GM18507 (cell line): ENCODE data around the gene PLPP2.

ENCODE experiments used
- DNase-seq: peaks from one replicate; pipeline ENCODE4 v3.0.0; 2011; ENCODE audit warnings: low read depth; ENCODE audit not compliant: insufficient read length; ENCODE audit errors: extremely low spot score
- FAIRE-seq: peaks from 2 replicates; lab custom pipeline; 2011; peaks lifted over from hg19 to GRCh38; lab: Jason Lieb, UNC

PLPP2 gene

DNA sequence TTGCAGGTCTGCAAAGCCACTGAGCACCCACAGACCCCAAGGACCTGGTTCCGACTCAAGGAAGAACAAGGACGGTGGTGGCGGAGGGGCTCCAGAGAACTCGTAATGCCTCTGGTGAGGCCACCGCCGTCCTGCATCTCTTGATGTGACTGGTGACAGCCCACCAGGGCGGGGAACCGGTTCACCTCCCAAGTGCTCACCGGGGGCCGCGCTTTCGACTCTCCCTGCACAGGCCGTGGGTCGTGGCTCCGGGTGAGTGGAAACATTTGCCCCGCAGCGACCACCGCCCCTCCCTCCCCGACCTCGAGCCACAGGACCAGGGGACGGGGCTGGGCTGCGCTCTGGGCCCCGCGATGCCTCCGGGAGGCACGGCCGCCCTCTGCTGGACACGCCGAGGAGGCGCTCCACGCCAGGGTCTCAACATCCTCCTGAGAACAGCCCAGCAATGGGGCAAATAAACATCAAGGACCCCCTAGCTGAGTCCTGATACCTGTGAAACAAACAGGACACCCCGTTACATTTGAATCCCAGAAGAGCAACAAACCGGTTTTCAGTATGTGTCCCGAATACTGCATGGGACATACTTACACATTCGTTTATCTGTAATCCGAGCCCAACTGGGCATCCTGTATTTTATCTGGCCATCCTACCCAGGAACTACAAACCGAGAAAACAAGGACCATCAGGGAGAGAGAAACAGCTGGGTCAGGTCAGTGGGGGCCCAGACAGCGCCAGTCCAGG, 3.9 kb upstream of the PLPP2 start:
- DNase-seq: no peak

DNA sequence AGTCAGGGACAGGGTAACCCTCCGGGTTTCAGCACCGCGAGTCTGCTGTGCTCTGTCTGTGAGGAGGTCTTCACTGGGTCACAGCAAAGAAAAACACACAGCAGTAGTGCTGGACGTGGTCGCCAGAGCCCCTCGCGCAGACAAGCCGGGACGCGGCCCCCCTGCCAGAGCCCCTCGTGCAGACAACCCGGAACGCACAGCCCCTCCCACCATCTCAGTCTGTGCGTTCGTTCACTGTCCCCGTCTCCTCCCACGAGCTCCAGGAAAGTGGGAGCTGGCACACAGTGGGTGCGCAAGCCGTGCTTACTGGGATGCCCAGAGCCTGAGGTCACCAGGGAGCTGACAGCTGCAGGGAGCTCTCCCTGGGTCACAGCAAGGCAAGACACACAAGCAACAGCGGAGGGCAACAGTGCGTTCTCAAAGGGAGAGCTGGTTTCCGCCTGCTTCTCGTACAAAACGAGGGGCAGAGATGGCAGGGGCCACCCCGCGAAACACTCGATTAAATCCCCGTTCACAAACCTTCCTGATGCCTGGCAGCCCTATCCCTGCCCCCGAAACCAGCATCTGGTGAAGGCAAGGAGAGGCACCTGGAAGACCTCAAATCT, 3.2 kb upstream of the PLPP2 start:
- FAIRE-seq (no peak), DNase-seq (no peak)

More for the DNA sequence above, 3.9 kb upstream of the PLPP2 start:
- FAIRE-seq: no peak

DNA sequence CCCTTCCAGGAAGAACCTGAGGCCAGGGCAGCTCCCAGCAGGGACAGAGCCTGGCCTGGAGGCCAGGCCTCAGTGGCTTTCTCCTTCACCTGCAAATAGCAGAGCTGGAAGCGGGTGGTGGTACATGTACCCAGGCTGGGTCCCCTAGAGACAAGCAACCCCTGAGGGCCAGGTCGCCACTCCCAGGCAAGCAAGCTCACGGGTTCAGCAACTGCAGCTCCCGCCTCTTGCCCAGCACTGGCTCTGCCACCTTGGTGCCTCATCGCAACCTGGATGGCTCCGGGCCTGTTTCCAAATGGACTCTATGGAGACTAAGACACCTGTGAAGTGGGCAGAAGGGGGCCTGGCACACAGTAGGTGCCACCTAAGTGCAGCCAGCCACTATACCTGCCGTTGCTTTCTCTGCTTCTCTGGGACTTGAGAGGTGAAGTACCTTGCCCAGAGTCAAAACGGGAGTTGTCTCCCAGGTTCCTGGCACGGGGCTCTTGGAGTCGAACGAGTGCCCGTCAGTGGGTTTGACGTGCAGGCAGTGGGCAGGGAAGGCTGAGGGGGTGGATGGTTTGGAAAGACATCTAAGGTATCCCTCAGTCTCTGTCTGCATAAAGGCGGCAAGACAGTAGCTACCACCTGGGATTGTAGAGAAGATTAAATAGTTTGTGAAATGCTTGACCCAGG, 2.4 kb upstream of the PLPP2 start:
- DNase-seq: no peak
- no peak for FAIRE-seq

DNA sequence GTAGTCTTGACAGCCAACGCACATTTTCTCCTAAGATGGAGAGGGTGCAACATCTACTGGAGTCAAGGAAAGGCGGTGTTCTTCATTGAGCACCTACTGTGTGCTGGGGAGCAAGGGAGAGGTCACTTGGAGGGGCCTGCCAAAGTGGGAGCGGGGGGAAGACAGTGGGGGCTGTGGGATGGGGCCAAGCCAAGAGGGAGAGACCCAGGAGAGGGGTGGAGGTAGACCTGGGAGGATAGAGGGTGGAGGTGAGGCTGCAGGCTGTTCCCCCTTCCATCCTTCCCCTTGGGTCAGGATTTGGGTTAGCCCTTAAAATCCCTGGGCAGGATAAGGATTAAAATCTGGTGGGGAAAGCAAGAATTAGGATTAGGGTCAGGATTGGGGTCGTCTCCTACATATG, 1.7 kb upstream of the PLPP2 start:
- DNase-seq (no peak), FAIRE-seq (no peak)

DNA sequence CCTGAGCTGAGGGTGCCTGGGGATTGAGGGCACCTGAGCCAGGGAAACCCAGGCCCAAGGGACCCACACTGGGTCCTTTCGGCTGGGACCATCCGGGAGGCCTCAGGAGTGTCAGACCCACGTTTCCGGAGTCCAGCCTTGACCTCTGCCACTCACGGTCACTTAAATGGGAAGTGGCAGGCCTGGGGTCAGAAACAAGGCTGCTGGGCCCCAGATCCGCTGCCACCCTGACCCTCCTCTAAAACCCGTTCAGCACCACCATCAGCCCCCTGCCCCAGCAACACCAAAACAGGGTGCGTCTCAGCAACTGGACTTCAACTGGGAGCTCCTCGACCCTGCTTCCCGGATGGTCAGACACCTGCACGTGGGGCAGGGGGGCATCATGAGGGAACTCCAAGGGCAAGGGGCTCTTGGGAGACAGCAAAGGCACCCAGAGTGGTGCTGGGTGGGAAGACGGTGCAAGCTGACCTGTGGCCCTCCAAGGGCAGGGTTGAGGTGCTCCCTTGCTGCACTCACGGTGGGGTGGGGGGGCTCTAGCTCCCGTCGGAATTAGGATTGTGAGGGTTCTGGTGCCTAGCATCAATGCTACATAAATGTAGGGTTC, 1.2 kb upstream of the PLPP2 start:
- FAIRE-seq: no peak

DNA sequence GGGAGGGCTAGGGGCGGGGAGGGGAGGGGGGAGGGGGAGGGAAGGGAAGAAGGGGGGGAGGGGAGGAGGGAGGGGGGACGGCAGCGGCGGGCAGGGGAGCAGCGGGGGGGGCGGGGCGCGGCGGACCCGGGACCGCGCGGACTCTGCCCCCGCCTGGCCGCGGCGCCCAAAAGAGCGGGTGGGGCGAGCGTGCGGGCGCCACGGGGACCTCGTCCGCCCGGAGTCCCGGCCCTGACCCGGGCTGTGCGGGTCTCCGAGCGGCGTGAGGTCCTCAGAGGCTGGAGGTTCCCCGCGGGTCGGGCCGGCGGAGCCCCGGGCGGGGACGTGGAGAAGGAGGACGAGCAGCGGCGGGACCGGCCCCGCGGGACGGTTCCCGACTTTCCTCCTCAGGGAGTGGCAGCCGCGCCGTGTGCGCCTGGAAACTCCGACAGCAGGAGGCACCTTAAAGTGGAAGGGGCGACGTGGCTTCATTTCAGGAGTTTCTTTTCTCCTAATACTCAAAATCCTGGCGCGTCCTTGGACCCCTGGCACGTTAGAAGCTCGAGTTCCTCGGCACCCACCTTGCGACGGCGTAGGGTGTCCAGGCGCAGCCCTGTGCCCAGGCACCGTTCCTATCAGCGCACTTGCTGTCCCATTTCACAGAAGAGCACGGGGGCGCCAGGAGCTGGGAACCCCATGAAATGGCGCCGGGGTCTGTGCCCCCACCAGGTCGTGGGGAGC, 518 bp upstream of the PLPP2 start:
- DNase-seq (no peak), FAIRE-seq (no peak)

More for the DNA sequence above, 1.2 kb upstream of the PLPP2 start:
- no peak for DNase-seq

DNA sequence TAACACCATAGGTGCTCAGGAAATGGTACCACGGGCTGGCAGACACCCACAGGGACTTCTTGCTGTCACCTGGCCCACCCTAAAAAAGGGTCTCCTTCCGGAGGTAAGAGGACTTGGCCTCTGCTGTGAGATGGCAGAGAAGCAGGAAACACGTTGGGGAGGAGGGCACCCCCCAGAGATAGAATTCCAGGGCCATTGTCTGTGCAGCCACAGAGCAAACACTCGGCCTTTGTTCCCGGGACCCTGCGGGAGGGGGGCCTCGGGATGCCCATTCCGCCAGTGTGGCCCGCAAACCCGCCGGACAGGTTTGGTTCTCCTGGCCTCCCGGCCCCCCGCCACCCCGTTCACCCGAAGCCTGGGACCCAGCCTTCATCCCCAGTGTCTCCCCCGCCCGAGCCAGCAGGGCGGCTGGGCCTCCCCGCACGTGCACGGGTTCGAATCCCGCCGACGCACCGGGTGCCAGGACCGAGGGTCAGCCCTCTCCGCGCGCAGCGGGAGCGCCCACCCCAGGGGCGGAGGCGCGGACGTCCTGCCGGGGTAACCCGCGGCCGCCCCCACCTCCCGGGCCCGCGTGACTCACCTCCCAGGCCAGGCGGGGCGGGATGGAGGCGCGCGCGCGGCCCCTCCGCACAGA, 714 bp downstream of the PLPP2 start:
- DNase-seq (no peak), FAIRE-seq (no peak)

DNA sequence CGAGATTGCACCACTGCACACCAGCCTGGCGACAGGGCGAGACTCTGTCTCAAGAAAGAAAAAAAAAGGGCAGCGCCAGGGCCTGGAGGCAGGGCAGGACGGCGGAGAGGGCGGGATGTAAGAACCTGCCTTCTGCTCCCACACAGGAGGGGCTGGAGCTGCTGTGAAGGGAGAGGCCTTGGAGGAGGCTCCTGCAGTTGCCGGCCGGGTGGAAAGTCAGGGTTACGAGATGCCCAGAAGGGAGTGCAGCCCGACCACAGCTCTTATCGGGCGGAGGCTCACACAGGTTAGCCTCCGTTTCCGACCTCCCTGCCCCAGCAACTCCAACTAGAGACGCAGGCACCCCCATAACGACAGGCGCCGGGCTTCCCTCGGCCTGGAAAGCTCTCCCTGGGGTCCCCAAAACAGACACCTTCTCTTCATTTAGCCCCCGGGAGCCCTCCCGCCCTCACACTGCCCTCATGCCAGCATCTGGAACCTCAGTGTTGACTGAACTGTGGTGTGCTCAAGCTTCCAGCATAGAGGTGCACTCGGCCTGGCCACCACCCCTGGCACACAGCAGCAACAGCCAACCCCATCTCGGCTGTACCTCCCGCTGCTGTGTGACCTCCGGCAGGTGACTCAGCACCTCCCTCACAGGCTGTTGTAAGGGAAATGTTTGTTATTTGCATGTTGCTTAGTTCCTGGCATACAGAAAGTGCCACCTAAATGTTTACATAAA, 1.4 kb downstream of the PLPP2 start:
- DNase-seq (no peak), FAIRE-seq (no peak)

DNA sequence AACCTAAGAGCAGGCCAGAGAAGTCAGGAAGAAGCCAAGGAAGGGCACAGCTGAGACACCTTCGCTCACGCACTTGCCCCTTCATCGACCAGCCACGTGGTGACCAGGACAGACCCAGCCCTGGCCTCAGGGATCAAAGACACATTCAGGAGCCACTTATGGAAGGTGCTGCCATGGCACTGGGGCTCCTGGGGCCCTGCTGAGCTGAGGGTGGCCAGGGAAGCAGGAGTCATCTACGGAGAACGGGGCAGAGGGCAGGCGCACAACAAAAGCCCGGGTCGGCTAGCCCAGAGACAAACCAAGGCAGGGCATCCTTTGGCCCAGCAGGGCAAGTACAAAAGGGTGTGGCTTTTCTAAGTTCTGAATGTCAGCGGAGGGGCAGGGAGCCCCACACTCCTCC, 2.3 kb downstream of the PLPP2 start:
- no peak for FAIRE-seq
- DNase-seq: no peak

DNA sequence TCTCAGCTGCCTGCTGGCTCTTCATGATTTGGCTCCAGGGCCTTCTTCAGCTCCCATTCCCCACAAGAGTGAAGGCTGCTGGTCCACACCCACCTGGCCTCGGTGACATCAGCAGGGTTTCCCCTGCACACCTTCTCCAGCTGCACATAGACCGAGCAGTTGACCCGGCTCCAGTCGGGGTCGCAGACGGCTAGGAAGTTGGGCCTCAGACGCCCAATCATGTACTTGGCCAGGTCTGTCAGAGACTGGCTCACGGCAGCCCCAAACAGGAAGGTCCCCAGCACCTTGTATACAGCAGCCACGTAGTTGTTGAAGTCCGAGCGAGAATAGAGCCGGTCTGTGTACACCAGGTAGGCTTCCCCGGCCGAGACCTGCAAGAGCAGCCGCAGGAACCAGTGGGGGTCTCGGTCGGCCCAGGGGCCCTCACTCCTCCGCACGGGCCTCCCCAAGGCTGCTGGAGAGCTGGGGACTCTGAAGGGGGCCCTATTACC, 3.8 kb downstream of the PLPP2 start:
- FAIRE-seq (no peak), DNase-seq (no peak)

DNA sequence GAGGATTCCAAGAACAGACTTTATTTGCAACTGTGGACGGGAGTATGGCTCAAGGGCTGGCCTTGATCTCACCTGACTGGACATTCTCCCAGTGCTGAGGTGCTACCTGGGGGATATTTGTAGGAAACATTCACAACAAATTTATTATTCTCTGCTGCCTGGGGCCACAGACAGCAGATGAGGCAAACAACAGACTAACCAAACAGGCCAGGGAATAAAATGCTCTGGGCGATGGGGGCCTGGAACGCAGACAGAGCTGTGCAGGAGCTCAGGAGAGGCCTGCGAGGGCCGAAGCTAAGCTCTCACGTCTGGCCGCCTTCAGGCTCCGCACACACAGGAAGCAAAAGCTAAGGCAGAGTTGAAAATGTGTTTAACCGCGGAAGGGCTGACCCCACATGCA, 7.8 kb downstream of the PLPP2 start:
- DNase-seq: no peak

DNA sequence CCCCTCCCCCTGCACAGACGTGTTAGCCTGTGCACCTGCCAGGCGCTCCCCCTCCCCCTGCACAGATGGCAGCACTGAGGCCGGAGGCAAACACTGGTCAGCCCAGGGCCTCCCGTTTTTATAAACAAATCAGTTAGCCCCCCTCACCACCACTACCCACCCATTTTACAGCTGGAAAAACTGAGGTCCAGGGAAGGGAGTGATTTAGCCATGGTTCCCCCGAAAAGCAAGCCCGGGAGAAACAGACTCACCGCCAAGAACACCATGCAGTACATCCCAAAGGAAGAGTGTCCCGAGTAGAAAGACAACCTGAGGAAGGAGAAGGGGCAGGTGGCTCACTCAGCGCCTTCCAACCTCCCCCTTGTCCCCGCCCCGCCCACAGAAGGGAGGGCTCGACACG, 8.7 kb downstream of the PLPP2 start:
- DNase-seq (no peak), FAIRE-seq (no peak)

More for the DNA sequence above, 7.8 kb downstream of the PLPP2 start:
- no peak for FAIRE-seq

DNA sequence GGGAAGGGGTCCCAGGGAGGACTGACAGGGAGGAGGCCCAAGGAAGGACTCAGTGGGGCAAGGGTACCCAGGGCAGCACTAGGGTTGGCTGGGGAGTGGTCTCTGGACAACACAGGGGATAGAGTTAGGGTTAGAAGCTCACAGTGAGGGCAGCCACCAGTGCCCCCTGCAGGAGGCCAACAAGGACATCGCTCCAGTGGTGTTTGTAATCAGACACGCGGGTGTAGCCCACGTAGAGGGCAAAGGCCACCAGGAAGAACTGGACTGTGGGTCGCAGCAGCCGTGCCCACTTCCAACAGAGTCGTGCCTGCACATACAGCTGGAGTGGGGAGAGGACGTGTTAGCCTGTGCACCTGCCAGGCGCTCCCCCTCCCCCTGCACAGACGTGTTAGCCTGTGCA, 9.2 kb downstream of the PLPP2 start:
- FAIRE-seq (no peak), DNase-seq (no peak)

DNA sequence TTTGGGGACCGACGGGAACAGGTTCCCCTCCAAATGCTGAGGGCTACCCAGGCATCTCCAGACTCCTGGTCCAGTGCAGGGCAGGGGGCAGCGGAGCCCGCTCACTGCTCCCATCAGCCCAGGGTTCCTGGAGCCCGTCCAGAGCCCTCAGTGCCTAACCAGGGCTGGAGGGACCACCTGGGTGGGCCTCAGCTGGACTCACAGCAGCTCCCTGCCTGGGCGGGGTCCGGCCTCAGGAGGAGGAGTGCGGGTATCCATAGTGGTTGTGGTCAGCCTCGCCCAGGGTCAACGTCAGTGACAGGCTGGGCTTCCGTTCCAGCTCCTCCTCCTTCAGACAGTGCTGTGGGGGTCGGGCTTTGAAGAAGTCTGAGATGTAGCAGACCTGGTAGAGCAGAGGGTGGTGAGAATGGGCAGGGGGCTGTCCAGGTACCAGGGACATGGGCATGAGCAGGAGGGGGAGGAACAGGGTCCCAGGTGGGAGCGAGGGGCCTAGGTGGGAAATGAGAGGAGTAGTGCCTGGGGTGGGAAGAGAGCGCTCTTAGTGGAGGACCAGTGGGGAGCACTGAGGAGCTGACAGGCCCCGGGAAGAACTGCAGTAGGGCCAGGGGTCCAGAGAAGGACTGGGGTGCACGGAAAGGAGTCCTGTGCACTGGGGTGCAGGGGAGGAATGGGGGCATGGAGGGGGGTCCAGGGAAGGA, 9.9 kb downstream of the PLPP2 start:
- no peak for FAIRE-seq

DNA sequence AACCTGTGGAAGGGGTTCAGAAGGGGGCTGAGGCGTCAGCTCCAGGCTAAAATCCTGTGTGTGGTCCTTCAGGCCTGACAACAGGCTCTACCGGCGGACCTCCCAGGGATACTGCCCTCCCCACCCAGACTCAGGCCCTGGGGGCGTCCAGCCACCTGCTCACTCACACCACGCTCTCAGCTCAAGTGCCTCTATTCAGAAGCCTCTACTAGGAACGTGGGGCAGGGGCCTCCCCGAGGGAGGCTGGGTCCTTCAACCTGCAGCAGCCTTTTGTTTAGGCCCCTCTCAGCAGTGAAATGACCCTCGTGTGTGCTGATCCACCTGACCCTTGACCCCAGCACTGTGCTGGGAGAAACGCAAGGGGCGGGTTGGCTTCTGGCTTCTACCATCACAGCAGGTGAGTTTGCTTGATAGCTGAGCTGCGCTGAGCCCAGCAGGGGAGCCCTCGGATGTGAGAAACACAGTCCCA, 10.6 kb downstream of the PLPP2 start:
- FAIRE-seq: no peak
- no peak for DNase-seq

More for the DNA sequence above, 9.9 kb downstream of the PLPP2 start:
- DNase-seq: no peak

DNA sequence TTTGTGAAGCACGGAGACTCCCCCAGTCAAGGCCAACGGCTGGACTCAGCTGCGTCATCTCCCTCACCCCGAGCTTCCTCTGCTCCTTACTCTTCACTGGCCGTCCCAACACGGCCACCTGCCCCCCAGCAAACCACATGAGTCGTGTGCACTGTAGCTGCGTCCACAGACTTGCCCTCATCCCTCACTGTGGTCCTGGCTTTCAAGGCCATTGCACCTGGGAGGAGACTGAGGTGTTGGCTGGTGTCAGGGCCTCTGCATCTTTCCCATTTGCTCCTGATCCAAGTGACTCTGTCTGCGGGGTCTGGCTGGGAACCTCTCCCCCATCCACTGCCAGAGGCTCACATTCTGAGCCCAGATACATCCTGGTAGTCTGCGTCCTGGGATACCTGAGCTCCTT, 11.5 kb downstream of the PLPP2 start:
- FAIRE-seq (no peak), DNase-seq (no peak)

DNA sequence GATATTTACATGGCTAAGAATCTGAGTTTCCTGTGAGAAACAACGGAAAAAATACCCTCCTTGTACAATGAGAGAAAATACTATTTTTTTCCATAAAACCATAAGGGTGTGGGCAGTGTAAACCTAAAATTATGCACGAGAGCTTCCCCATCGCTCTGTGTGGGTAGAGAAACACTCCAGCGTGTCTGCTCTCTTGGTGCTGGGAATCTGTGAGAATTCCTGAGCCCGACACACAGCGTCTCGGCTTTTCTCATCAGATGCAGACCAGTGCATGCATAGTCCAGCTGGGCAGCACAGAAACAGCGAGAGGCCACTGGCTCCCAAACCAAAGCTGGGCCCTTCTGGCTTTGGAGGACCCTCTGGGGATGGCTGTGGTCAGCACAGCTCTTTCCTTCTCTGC, 12.0 kb downstream of the PLPP2 start:
- FAIRE-seq: no peak
- no peak for DNase-seq

DNA sequence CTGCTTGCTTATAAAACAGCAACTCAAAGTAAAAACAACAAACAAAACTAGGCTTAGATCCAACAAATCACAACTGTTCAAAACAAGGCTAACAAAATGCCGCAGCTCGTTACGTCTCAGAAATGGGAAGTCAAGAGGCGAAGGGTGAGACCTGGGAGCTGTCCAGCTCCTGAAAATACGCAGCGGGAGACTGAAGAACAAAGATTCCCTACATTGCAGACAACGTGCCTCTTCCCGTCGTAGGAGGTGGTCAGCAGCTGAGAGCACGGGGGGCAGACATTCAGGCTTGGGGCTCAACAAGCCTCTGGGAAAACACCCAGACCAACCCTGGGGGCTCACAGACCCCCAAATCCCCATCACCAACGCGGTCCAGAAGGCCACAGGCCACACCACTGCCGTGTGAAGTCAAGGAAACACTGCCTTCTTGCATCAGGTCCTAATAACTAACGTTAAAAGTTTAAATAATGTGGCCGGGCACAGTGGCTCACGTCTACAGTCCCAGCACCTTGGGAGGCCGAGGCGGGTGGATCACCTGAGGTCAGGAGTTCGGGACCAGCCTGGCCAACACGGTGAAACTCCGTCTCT, 13.5 kb downstream of the PLPP2 start:
- FAIRE-seq (no peak), DNase-seq (no peak)
